IPS DF 6.9 (cell line): Measurements from ENCODE around the gene HS6ST3.
"Not testable (repeated sequence)": the region's sequence is repeated elsewhere in the genome, so short reads cannot be mapped to it uniquely, and the experiment has no call there.

Experiments
- DNase-seq: peaks from one replicate; pipeline ENCODE4 v3.0.0-alpha.2; 2013; ENCODE audit warnings: low read depth, low spot score
- H3K27ac ChIP-seq: one replicate; pipeline ENCODE4 v1.5.1; 2013; ENCODE audit warnings: low read length, control low read depth
- H3K27me3 ChIP-seq: 2 replicates; pipeline ENCODE4 v1.6.1; 2013; ENCODE audit warnings: mild to moderate bottlenecking, low read length; ENCODE audit not compliant: control insufficient read depth, insufficient read depth
- H3K36me3 ChIP-seq: 2 replicates; pipeline ENCODE4 v1.6.1; 2013; ENCODE audit warnings: low read length; ENCODE audit not compliant: control insufficient read depth, insufficient read depth
- H3K4me1 ChIP-seq: 2 replicates; pipeline ENCODE4 v1.6.1; 2013; ENCODE audit warnings: low read length; ENCODE audit not compliant: control insufficient read depth, insufficient read depth
- H3K4me3 ChIP-seq: 2 replicates; pipeline ENCODE4 v1.5.1; 2013; ENCODE audit warnings: mild to moderate bottlenecking, low read length
- H3K9me3 ChIP-seq: 2 replicates; pipeline ENCODE4 v1.6.1; 2013; ENCODE audit warnings: low read length, inconsistent platforms; ENCODE audit not compliant: control insufficient read depth, insufficient read depth
- WGBS: extraction: QIAGEN DNeasy Blood & Tissue Kit; methylation state at CpG from one replicate; pipeline ENCODE4 v1.1.7; 2013; ENCODE audit warnings: mixed read lengths, missing lambda C conversion rate; ENCODE audit not compliant: insufficient read length, insufficient coverage; 5-methylcytosine and 5-hydroxymethylcytosine counted together

The HS6ST3 gene

DNA sequence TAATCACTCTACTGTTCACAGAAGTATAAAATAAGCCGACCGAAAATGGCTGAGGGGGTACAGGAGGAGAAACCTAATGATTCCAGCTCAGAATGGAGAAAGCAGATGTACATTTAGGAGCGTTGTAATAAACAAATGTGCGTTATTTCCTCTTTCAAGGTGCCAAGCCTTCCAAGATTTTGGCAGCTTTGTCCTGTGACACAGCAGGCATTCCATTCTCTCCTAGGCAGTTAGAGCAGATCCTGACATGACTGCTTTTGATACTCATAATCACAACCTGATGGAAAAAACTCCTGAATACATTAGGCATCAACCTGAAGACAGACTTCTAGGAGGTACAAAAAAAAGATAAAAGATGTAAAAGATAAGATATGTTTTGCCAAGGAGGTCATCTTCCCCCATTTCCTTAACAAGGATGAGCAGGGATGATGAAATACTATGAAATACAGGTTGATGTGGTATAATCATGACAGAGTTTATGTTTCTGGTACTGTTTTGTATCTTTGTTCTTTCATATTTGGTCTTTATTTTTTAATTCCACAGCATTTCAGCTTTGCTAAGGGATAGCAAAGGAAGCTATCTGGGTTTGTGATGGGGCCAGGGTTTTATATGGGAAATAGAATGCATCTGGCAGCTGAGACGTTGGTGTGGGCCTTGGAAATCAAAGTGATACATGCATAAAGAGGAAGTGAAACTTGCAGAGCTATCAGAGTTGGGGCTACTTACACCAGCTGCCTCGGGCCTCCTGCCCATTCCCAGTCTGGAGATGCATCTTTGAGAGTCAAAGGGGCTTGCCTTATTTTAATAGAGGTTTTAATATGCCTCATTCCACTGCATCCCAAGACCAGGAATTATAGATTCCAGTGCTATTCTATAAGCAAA is 681.8 kb downstream of the HS6ST3 start:
- no CpG with 5 or more reads among the region's 6 CpGs for WGBS

GRCh38 chr13:96772426-96772825 is 682.5 kb downstream of the HS6ST3 start:
- Histone ChIP-seq H3K27me3 (no peaks in the 10 kb centered on the region), H3K36me3 (no peaks in the 10 kb centered on the region), H3K9me3 (no peaks in the 10 kb centered on the region), H3K4me3 (no peak overlapping the region), H3K4me1 (no peaks in the 10 kb centered on the region), H3K27ac (no peak overlapping the region)
- no peak for DNase-seq
- WGBS: no CpG with 5 or more reads among the region's 2 CpGs

More for the DNA sequence above, 681.8 kb downstream of the HS6ST3 start:
- no peak overlapping the region for H3K27ac ChIP-seq
- H3K4me3 ChIP-seq: no peak overlapping the region
- H3K4me1 ChIP-seq: no peaks in the 10 kb centered on the region
- H3K9me3 ChIP-seq: no peaks in the 10 kb centered on the region
- no peak for DNase-seq
- no peaks in the 10 kb centered on the region for H3K36me3 ChIP-seq
- H3K27me3 ChIP-seq: no peaks in the 10 kb centered on the region

DNA sequence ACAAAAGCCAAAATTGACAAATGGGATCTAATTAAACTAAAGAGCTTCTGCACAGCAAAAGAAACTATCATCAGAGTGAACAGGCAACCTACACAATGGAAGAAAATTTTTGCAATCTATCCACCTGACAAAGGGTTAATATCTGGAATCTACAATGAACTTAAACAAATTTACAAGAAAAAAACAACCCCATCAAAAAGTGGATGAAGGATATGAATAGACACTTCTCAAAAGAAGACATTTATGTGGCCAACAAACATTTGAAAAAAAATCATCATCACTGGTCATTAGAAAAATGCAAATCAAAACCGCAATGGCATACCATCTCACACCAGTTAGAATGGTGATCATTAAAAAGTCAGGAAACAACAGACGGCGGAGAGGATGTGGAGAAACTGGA is 688.4 kb downstream of the HS6ST3 start:
- H3K27ac ChIP-seq, DNase-seq, H3K27me3 ChIP-seq, H3K4me3 ChIP-seq, H3K4me1 ChIP-seq, H3K36me3 ChIP-seq, H3K9me3 ChIP-seq: not testable (repeated sequence)
- no CpG with 5 or more reads among the region's 3 CpGs for WGBS

- Histone ChIP-seq H3K4me3 (no peak overlapping the region), H3K27ac (no peak overlapping the region), H3K36me3 (no peaks in the 10 kb centered on the region), H3K9me3 (no peaks in the 10 kb centered on the region), H3K4me1 (no peaks in the 10 kb centered on the region), H3K27me3 (no peaks in the 10 kb centered on the region)
- DNase-seq: no peak
Measured at GRCh38 chr13:96779691-96780090, 689.8 kb downstream of the HS6ST3 start.

DNA sequence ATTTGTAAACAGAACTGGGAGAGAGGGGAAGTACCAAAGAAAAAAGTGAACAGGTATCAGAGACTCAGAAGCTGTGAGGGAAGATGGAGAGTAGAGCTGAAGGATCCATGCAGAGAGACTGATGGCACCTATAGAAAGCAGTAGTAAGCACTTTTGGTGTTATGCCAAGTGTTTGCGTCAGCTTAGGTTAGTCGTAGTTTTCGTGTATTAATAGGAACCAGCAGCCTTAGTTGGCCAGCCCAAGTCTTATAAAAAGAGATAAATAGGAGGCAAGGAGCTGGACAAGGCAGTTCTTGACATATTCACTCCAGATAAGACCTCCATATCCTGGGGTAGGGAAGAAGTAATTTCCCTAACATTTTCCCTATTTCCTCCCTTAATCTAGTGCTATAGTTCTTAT is 690.2 kb downstream of the HS6ST3 start:
- no peak overlapping the region for H3K27ac ChIP-seq
- WGBS: no CpG with 5 or more reads among the region's 3 CpGs
- no peak for DNase-seq

DNA sequence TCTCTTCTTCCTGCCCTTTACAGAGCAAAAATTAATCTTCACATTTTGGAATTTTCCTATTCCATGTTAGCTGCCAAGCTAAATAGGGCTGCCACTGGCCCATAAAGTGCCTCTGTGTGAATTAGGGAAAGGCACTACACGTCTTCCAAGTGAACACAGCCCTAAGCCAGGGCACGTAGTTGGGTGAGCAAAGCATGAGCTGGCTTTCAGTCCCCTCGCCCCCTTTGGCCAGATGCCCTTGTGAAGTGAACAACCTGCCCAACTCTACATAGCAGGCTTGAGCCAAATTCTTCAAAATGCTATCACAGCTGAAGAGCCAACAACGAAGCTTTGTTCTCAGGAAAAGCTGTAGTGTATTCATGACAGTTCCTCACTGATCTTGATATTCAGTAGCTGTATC is 691.2 kb downstream of the HS6ST3 start:
- WGBS: no CpG with 5 or more reads among the region's 4 CpGs
- DNase-seq: no peak
- H3K4me1 ChIP-seq: no peaks in the 10 kb centered on the region

More for the DNA sequence above, 690.2 kb downstream of the HS6ST3 start:
- Histone ChIP-seq H3K36me3 (no peaks in the 10 kb centered on the region), H3K9me3 (no peaks in the 10 kb centered on the region), H3K27me3 (no peaks in the 10 kb centered on the region), H3K4me3 (no peak overlapping the region), H3K4me1 (no peaks in the 10 kb centered on the region)

GRCh38 chr13:96782186-96782585 is 692.3 kb downstream of the HS6ST3 start:
- WGBS: no CpG with 5 or more reads among the region's 5 CpGs
- Histone ChIP-seq H3K4me3 (no peak overlapping the region), H3K4me1 (no peaks in the 10 kb centered on the region)

More for the DNA sequence above, 691.2 kb downstream of the HS6ST3 start:
- Histone ChIP-seq H3K4me3 (no peak overlapping the region), H3K27ac (no peak overlapping the region), H3K27me3 (no peaks in the 10 kb centered on the region), H3K36me3 (no peaks in the 10 kb centered on the region), H3K9me3 (no peaks in the 10 kb centered on the region)

DNA sequence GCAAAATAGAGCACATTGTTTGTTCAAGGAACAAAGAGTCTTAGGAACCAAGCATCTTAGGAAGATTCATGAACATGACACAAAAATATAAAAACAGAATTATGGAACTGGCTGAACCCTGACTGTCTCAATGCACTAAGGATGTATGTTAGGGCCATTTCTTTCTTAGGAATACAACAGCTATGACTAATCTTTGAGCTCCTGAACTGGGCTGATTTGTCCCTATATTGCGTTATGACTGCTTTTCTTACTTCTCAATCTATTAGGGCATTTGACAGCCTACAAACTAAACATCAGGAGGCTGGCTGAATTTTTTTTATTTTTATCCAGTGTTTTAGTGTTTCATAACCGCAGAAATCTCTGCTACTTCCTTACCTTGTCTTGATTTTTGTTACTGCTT is 693.1 kb downstream of the HS6ST3 start:
- DNase-seq: no peak
- no peaks in the 10 kb centered on the region for H3K4me1 ChIP-seq
- no peaks in the 10 kb centered on the region for H3K9me3 ChIP-seq
- no peak overlapping the region for H3K27ac ChIP-seq
- WGBS: no CpG with 5 or more reads among the region's 2 CpGs
- H3K4me3 ChIP-seq: no peak overlapping the region
- no peaks in the 10 kb centered on the region for H3K36me3 ChIP-seq
- H3K27me3 ChIP-seq: no peaks in the 10 kb centered on the region

More at GRCh38 chr13:96782186-96782585, 692.3 kb downstream of the HS6ST3 start:
- no peaks in the 10 kb centered on the region for H3K9me3 ChIP-seq
- no peaks in the 10 kb centered on the region for H3K27me3 ChIP-seq
- no peaks in the 10 kb centered on the region for H3K36me3 ChIP-seq
- no peak overlapping the region for H3K27ac ChIP-seq
- DNase-seq: no peak

DNA sequence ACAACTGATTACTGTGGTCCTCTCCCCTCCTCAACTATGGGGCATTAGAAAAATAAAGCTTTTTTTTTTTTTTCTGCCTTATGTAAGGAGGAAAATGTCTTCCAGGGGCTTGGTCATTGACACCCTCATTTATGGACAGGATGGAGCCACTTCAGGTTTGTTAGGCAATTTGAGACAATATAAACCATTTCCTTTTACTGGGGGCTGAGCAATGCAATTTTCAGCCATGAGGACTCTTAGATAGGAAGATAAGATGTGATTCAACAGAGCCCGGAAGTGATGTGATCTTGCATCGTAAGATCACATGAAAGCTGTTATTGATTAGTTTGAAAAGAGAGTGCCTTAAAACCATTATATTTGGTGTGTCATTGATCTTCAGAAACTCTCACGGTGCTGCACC is 693.6 kb downstream of the HS6ST3 start:
- Histone ChIP-seq H3K4me1 (no peaks in the 10 kb centered on the region), H3K27ac (no peak overlapping the region), H3K9me3 (no peaks in the 10 kb centered on the region), H3K4me3 (no peak overlapping the region), H3K36me3 (no peaks in the 10 kb centered on the region), H3K27me3 (no peaks in the 10 kb centered on the region)
- no CpG with 5 or more reads among the region's 3 CpGs for WGBS
- DNase-seq: no peak

DNA sequence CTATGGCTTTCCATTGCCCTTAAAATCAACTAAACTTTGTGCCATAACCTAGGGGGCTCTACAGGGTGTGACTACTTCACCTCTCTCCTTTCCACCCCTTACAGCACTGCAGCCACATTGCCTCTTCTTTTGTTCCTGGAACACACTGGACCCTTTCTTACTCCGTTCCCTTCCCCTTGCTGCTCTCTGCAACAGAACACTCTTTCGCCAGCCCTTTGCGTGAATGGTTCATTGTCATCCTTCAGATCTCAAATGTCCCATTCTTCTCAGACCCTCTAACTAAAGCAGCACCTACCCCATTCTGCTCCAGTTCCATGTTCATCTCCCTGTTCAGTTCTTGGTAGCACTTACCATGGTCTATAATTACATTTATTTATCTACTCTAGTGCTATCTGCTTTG is 696.1 kb downstream of the HS6ST3 start:
- H3K9me3 ChIP-seq: no peaks in the 10 kb centered on the region
- no peak overlapping the region for H3K27ac ChIP-seq
- no peaks in the 10 kb centered on the region for H3K27me3 ChIP-seq
- no peak overlapping the region for H3K4me3 ChIP-seq
- H3K36me3 ChIP-seq: no peaks in the 10 kb centered on the region
- no CpG with 5 or more reads among the region's 3 CpGs for WGBS
- DNase-seq: no peak
- no peaks in the 10 kb centered on the region for H3K4me1 ChIP-seq

- no CpG with 5 or more reads among the region's 3 CpGs for WGBS
Measured at GRCh38 chr13:96792188-96792587, 702.3 kb downstream of the HS6ST3 start.

More at GRCh38 chr13:96792188-96792587, 702.3 kb downstream of the HS6ST3 start:
- no peaks in the 10 kb centered on the region for H3K27me3 ChIP-seq
- no peaks in the 10 kb centered on the region for H3K36me3 ChIP-seq
- no peak for DNase-seq
- no peak overlapping the region for H3K27ac ChIP-seq
- no peaks in the 10 kb centered on the region for H3K4me1 ChIP-seq
- no peak overlapping the region for H3K4me3 ChIP-seq
- no peaks in the 10 kb centered on the region for H3K9me3 ChIP-seq
